ENCODE measurements around the gene SEZ6L. TPM values are rescaled to one million over a fixed set of nuclear protein-coding genes. Genes with fewer than 3 reads are reported as not detected.

Gene SEZ6L
- total RNA-seq, 4 donors from 2014 or later: 0.26 to 2.6 TPM; not detected in 2

DNA sequence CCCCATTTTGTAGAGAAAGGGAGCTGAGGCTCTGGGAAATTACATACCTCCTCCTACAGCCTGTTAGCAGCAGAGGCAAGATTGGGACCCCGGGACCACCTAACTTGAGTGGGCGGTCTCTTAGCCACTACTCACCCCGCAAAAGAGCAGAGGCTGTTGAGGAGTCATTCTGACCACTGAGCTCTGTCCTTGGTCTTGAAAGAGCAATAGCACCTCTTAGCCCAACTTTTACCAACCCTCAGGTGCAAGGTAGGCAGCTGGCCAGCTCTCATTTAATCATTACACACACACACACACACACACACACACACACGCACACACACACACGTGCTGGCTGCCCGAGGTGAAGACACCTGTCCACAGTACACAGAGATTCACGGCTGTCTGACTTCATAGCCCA lies 144.0 kb downstream of the SEZ6L start:
- DNase-seq: no peak
- Histone ChIP-seq H3K27ac (no peak overlapping the region), H3K4me3 (no peak overlapping the region), H3K36me3 (no peaks in the 10 kb centered on the region), H3K9me3 (no peaks in the 10 kb centered on the region), H3K27me3 (no peaks in the 10 kb centered on the region), H3K4me1 (no peaks in the 10 kb centered on the region)
- TF ChIP-seq CTCF (IDR thresholded peaks at IDR 0.05) (no peak), POLR2A (IDR thresholded peaks at IDR 0.05) (no peak)
- intact Hi-C loops (cut with DNase I; ENCODE audit: low total_unique reads): no loop called here

DNA sequence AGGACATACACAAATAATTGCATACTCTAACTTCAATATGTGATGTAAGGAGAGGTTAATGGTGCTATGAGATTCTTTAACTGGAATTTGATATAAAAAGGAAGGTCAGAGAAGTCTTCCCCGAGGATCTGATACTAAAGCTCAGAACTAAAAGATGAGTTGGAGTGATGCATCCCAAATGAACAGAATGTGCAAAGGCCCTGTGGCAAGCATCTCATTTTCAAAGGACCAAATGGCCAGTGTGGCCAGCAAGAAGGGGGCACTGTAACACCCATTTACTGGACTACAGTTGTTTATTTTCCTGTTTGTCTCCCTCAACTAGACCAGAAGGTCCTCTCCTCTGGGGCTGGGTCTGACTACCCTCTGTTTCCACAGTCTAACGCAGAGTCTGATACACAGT lies 144.9 kb downstream of the SEZ6L start:
- H3K9me3 ChIP-seq: no peaks in the 10 kb centered on the region
- no peak overlapping the region for H3K27ac ChIP-seq
- no peak for DNase-seq
- no peak for TF ChIP-seq CTCF (IDR thresholded peaks at IDR 0.05)
- no peaks in the 10 kb centered on the region for H3K4me1 ChIP-seq
- intact Hi-C loops (cut with DNase I; ENCODE audit: low total_unique reads): no loop called here
- no peaks in the 10 kb centered on the region for H3K36me3 ChIP-seq
- no peaks in the 10 kb centered on the region for H3K27me3 ChIP-seq
- H3K4me3 ChIP-seq: no peak overlapping the region

- H3K27me3 ChIP-seq: no peaks in the 10 kb centered on the region
- no peak overlapping the region for H3K4me3 ChIP-seq
- H3K36me3 ChIP-seq: no peaks in the 10 kb centered on the region
These were observed 145.4 kb downstream of the SEZ6L start for GRCh38 chr22:26314656-26315055.

GRCh38 chr22:26316732-26317285 lies 147.5 kb downstream of the SEZ6L start:
- Histone ChIP-seq H3K27ac (no peak overlapping the region), H3K4me1 (no peaks in the 10 kb centered on the region), H3K36me3 (no peaks in the 10 kb centered on the region), H3K4me3 (no peak overlapping the region), H3K27me3 (no peaks in the 10 kb centered on the region), H3K9me3 (no peaks in the 10 kb centered on the region)
- intact Hi-C loops (cut with DNase I; ENCODE audit: low total_unique reads): no loop called here
- DNase-seq: no peak
- TF ChIP-seq CTCF (IDR thresholded peaks at IDR 0.05): no peak
- TF ChIP-seq POLR2A (IDR thresholded peaks at IDR 0.05): no peak

More at GRCh38 chr22:26314656-26315055, 145.4 kb downstream of the SEZ6L start:
- H3K9me3 ChIP-seq: no peaks in the 10 kb centered on the region
- intact Hi-C loops (cut with DNase I; ENCODE audit: low total_unique reads): no loop called here
- no peaks in the 10 kb centered on the region for H3K4me1 ChIP-seq
- no peak for DNase-seq
- TF ChIP-seq POLR2A (IDR thresholded peaks at IDR 0.05): no peak
- TF ChIP-seq CTCF (IDR thresholded peaks at IDR 0.05): no peak
- H3K27ac ChIP-seq: no peak overlapping the region

DNA sequence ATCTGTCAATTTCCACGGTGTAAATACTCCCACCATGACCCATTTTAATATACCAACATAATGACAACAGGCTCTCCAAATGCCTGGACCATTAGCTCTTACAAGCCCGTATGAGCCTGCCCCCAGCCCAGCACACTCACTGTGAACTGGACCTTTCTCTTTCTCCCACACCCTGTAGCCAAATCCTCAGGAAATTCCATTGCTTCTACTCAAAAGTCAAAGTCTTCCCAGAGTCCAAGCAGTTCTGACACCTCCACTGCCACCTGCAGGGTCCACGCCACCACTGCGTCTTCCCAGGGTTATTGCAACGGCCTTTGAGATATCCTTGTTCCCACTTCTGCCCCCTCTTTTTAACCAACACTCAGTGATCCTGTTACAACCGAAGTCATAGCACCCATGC lies 149.7 kb downstream of the SEZ6L start:
- no peak for DNase-seq
- H3K27ac ChIP-seq: no peak overlapping the region
- TF ChIP-seq POLR2A (IDR thresholded peaks at IDR 0.05) (no peak), CTCF (IDR thresholded peaks at IDR 0.05) (no peak)
- no peak overlapping the region for H3K4me3 ChIP-seq
- intact Hi-C loops (cut with DNase I; ENCODE audit: low total_unique reads): no loop called here
- H3K27me3 ChIP-seq: no peaks in the 10 kb centered on the region
- no peaks in the 10 kb centered on the region for H3K9me3 ChIP-seq
- H3K36me3 ChIP-seq: no peaks in the 10 kb centered on the region
- H3K4me1 ChIP-seq: no peaks in the 10 kb centered on the region
